NCI-H2196 (cell line): ENCODE results near the gene IL17C.

Experiments
- DNase-seq: peaks from one replicate; lab custom pipeline; 2025; ENCODE audit not compliant: unreplicated experiment; lab: John Stamatoyannopoulos, UW

The IL17C gene

DNA sequence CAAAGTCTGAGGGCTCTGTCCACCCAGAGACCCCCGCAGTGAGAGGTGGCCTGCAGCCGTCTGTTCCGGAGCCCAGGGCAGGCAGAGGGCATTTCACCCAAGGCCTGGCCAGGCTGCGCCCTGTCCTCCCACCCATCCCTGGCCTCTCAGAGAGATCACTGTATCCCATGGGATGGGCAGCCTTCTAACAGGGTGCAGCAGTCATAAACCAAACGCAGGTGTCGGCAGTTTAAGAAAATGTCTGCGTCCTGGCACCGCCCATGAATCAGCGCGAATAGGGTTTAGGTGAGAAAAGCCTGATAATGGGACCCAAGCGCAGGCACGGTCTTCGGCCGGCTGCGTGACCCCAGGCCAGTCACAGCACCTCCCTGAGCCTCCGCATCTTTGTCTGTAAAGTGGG, 7.1 kb downstream of the IL17C start:
- no peak for DNase-seq

DNA sequence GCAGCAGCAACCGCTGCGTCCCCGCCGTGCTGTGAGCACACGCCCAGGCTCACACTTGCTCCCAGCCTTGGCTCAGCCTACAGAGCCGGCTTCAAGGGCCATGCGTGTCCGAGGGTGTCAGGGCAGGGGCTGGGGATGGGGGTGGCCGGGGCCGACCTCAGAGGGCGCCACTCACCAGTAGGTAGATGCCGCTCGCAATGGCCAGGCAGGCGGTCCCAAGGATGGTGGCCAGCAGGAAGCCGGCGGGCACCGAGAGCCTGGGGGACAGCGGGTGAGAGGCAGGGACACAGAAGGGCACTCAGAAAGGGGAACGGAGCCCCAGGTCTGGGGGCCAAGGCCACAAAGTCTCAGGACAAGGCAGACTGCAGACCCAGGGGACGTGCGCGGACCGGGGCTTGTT, 7.6 kb downstream of the IL17C start:
- no peak for DNase-seq

DNA sequence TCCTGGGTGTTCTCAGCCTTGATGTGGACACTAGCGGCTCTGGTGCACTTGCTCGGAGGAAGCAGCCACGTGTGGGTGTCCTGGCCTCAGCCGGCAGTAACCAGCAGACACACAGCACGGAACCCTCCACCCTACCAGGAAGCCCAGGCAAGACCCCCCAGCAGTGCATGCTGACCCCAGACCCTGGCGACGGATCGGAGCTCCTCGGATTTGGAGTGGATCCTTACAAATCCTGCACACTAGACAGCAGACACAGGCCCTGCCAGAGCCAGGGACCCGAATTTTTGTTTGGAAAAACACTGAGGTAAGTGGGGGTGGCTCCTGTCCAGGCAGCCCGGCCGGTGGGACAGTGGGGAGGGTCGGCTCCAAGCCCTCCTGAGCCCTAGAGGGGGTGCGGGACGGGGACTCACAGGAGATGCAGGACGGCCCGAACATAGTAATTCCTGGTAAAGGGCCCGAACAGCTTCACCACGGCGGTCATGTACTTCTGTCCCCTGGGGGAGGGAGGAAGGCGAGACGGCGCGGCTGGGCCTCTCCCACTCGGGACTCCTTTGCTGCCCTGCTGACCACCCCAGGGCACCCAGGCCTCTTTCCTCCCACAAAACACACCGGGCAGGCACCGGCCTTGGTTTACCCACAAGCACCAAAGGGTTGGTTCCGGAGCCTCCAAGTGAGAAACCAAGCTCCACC, 8.1 kb downstream of the IL17C start:
- DNase-seq: no peak

DNA sequence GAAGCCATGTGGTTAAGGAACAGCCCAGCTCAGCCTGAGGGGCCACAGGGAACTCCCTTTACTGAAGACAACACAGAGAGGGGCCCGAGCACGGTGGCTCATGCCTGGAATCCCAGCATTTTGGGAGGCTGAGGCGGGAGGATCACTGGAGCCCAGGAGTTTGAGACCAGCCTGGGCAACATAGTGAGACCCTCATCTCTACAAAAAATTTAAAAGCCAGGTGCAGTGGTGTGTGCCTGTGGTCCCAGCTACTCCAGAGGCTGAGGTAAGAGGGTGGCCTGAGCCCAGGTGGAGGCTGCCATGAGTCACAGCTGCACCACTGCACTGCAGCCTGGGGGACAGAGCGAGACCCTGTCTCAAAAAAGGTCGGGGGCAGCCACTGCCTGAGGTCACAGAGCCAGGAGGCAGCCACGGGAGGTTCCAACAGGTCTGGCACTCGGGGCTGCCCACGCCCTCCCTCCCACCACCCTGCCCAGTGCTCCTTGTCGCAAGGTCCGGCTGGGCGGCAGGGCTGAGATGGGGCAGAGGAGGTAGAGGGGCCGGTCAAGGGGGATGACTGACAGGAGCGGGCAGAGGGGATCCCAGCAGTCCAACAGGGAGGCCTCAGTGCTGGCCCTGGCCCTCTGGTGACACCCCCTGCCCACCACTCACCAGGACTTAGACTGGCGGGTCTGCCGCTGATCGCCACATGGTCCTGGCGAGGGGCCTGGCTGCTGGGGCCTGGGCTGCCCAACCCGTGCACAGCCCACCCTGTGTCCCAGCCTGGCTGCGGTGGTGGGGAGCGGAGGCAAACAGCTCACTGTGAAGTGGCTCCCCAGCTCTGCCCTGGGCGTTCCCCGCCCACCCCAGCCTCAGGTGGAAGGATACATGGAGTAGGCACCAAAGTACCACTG, 9.1 kb downstream of the IL17C start:
- no peak for DNase-seq

DNA sequence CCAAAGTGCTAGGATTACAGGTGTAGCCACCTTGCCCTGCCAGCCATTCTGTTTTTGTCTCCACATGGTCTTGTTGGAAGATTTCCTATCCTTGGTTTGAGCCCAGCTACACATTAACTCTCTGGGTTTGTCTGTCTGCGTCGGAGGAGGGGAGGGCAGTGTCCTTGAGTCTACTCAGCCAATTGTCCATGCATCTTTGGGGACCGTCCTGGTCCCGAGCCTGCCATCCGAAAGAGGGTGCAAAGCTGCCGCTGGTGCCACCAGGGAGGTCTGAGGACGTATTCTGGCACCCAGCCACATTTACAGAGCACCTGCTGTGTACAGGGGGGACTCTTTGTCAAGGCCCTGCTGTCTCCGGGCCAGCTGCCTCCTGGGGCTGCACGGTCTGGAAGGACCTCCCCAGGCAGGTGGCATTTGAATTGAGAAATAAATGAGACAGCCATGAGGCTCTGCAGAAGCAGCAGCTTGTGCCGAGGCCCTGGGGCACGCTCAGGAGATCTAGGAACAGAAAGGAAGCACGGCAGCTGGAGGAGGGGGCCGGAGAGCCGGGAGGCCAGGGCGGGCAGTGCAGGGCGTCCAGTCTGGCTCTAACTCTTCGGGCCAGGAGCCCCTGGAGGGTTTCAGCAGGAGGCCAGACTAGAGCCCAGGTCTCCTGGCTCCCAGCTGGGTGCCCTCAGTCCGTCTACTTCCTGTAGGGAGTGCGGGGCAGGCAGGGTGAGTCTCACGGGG, 11.0 kb downstream of the IL17C start:
- peak; percentile 48 for DNase-seq

DNA sequence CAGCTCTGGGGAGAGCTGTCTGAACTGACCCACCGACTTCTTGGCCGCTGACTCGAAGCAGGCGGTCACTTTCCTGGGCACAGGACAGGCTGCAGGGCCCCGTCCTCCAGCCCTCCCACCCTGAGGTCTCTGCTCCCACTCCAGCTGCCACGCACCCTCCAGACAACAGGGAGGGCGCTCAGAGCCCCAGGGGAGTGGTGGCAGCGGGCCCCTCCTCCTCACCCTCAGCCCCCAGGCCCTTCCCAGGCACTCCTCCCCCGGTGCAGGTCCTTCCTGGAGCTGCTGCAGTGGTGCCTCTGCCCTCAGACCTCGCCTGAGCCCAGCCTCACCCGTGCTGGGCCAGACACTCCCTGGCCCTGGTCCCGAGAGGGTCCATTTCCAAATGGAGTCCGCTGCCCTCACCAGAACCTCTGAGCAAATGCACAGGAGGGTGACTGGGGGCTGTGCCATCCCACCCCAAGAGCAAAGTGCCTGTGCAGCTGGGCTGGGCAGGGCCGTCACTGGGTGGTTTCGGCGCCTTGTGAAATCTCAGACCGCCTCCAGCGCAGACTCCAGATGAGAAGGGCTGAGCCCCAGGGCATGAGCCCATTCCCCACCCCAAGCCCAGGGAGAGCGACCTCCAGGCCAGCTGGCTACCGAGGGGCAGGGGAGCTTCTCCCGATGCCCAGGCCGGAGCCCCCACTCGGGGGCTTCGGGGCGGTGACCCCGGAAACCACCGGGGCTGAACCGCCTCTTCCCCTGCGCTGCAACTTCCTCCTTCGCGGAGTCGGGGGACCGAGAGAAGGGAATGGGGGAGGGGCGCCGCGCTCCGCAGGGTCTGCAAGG, 11.8 kb downstream of the IL17C start:
- DNase-seq: no peak

DNA sequence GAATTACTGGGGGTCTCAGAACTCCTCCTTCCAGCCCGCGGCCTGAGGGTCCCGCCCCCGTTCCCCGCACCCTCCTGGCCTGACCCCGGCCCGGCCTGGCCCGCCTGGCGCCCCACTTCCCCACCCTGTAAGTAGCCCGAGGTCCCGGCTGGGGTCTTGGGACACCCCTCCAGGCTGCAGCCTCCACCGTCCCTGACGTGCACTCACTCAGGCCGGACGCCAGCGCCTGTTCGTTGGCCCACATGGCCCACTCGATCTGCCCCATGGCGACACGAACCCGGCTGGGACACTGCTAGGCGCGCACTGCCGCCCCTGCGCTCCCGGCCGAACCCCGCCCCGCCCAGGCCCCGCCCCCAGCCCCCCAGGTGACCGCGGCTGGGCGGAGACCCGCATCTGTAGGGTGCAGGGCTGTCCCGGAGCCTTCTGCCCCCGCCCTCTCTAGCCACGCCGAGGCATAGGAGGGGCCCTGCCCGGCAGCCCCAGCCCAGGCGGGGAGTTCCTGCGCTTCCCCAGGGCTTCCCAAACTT, 12.4 kb downstream of the IL17C start, which contains the start of gene CYBA:
CYBA (minus strand) TSS at position 305 of the 527 bp plus-strand sequence; CDS start at position 265, 40 bp downstream.
- DNase-seq: no peak

DNA sequence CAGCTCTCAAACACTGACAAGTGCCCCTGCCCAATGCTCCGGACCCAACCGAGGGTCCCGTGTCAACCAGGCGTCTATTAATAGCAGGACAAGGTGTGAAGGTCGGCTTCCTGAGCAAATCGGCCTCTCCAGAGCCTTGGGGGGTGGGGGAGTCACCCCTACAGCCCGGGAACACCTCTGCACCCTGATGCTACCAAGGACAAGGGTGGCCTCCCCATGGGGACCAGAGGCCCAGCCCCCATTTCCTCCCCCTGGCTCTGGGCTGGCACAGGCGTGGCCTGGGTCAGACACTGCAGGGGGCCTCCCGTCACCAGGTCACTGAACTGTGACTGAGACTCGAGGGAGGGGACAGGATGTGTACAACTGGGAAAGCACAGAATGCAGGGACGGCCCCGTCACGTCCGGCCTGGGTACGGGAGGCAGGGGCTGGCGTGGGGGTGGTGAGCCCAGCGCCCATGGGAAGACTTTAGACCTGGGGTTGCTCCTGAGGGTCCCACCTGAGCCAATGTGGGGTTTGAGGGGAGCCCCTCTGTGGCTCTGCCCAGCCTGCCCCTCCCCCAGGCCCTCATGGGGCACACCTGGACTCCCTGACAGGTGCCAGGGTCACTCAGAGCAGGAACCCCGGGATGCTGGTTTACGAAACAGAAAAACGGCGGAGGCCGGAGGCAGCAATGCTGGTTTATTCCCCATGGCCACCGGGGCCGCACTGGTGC, 13.1 kb downstream of the IL17C start:
- DNase-seq: no peak

DNA sequence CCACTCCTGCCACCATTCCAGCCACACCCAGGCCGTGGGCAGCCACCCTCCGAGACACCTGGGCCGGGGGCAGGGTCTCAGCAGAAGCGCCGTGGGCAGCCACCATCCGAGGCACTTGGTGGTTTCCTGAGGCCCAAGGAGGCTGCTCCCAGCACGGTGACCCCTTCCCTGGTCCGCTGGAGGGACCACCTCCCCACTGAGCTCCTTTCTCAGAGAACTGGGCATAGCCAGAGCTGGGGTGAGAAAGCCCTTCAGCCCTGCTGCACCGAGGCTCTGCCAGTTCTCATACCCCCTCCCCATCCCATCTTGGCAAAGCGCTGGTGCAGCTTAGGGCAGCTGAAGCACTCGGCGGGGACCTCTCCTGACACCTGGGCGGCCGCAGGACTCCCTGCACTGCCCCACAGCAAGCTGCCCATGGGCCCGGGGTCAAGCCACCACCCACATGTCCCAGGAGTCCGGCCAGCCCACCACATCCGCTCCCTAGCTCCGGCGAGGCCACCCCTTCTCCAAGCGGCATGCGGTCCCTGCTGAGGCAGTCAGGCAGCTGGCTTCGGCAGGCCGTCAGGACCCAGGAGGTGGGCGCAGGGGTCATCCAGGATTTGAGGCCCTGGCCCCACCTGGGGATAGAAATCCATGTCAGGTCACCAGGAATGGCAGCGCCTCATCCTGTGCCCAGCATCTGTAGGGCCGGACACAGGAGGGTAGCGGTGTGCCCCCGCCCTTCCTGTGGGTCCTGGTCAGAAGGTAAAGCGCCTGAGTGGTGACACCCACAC, 13.8 kb downstream of the IL17C start:
- no peak for DNase-seq

DNA sequence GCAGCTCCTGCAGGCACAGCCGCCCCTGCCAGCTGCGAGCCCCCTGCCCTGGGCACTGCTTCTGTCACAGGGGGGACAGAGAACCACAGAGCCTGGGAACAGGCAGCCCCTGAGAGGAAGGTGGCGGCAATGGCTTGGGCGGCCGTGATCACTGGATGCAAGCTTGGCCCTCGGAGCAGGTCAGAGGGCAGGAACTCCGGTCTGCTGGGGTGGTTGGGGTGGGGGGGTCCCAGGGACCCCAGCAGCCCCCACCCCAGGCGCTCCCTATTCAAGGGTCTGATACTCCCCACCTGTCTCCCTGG, 14.3 kb downstream of the IL17C start:
- no peak for DNase-seq

DNA sequence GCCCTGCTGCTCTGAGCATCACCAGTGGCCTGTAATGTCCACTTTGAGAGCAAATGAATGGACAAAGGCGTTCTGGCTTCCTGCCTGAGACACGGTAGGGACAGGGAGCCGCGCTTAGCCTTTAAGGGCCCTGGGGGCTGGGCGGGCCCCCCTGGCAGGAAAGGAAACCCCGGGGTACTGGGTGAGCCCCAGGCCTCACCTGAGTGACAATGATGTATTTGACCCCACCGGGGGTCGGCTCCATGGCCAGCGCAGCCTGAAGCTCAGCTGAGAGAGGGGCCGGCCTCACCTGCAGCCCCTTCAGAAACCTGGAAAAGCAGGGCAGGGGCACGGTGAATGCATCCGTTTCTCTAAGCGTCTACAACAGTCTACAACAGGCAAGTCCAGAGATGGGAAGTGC, 14.7 kb downstream of the IL17C start:
- no peak for DNase-seq

DNA sequence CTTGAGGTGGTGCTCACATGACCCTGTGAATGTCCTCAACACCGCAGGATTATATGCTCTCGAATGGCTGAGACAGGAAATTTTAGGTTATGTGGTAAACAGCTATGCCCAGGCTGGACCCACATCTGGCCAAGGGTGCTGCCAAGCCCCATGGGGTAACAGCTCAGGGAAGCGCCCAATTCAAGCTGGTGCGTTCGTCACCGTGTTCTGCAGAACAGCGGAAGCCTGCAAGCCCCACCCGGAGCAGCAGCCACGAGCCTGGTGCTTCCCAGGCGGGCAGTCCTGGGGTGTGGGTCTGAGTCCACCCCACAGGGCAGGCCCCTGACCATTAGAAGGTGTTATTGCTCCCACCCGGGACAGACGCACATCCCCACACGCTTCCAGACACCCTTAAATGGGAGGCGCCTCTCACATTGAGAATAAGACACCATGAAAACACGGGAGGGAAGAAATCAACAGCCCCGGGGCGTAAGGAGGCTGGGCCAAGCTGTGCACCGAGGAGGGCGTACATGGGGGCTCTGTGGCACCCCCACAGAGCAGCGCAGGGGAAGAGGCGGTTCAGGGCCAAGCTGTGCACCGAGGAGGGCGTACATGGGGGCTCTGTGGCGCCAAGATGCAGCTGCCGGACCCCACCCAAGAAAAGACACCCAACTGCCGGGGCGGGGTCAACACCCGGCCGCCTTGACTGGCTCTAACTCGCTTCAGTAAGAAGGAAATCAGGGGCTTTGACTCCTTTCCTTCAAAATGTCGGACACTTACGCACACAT, 15.4 kb downstream of the IL17C start:
- DNase-seq: no peak

DNA sequence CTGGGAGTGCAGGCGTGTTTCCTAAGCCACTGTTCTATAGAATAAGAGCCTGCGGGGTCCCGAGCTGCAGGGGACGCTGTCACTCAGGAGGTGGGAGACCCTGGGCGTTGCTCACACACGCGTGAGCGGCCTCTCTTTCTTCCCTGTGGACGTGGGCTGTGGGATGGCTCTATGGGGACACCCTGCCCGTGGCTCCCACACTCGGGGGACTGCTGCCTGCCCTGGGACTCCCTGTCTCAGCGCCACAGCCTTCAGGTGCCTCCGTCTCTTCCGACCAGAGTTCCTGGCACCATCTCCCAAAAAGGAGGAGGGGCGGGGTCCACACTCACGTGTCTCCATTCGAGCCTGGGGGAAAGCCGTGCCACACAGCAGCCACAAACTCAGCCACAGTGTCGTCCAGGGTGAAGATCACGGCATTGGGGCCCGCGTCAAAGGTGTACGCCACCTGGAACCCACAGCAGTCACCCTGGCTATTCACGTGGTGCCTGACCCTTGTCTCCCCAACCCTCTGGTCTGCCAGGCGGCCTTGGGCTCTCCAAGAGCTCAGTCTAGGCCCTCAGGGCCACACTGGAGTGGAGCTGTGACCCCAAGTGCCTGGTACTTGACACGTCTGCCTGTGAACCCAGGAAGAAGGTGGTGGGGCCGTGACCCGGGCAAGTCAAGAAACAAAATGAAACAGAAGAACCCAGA, 16.1 kb downstream of the IL17C start:
- no peak for DNase-seq

DNA sequence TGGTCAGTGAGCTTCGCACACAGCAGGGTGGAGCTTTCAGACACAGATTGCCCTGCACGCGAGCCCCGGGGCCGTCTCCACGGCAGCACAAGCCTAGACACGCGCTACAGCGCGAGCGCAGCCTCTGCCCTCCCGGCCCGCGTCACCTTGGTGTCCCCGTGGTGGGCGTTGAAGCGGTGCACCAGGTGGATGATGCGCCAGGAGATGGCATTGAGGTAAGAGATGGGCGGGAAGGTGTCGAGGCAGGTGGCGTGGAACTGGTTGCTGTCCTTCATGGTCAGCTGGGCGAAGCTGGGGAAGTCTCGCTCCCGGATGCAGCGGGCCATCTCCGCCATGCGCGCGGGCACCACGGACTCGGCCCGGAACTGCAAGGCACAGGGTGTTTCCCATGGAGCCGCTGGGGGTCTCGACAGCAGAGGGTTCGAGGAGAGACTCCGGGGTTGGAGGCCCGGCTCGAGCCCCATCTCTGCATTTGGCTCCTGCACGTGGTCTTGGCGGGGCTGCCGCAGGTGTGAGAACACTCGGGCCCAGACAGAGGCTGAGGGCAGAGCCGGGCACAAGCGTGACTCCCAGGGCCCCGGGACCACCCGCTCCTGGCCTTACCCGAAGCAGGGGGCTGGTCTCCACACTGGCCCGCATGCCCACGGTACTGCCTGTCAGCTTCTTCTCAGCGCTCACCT, 16.8 kb downstream of the IL17C start:
- DNase-seq: no peak

DNA sequence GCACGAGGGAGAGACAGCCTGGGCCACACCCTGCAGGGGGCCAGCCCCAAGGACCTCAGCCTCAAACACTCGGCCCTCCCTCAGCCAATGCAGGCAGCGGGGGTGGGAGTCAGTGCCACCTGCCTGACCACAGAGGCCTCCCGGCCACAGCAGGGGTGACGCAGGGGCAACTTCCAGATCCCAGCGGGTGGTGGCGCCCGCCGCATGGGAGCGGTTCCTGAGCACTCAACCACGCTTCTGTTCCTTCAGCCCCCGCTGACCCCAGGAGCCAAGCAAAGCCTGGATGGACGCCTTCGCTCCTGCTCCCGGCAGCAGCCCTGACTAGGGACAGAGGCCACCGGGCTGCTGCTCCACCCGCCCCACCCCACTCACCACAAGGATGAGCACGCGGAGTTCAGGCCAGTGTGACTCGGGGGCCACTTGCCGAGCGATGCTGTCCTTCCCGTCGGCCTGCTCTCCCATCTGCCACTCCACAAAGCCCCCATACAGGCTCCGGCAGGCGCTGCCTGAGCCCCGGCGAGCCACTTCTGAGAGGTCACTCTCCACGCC, 17.4 kb downstream of the IL17C start:
- no peak for DNase-seq

DNA sequence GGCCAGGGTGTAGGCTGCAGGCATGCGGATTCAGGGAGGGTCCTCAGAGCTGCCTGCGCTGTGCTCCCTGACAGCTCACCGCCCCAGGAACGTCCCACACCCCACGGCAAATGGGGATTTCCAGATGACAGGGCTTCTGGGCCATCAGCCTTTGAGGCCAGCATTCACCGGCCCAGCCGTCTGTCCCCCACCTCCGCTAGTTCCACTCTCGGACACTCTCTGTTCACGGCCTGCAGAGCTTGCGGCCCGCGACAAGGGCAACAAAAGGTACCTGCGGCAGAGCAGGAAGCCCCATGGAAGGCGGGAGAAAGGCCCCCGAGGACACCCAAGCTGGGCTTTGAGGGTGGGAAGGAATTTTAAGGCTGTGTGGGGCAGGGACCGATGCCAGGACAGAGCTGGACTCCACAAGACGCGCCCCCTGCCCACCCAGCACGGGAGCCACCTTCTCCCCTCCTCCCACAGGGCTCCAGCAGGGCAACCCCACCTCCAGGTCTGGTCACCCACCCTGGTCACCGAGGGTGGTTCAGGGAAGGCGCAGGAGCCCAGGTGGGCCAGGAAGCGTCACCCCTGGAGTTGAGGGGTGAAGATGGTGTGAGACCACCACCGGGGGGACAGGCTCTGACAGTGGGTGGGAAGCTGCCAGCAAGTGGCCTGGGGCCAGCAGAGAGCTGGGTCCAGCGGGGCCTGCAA, 18.1 kb downstream of the IL17C start:
- no peak for DNase-seq

DNA sequence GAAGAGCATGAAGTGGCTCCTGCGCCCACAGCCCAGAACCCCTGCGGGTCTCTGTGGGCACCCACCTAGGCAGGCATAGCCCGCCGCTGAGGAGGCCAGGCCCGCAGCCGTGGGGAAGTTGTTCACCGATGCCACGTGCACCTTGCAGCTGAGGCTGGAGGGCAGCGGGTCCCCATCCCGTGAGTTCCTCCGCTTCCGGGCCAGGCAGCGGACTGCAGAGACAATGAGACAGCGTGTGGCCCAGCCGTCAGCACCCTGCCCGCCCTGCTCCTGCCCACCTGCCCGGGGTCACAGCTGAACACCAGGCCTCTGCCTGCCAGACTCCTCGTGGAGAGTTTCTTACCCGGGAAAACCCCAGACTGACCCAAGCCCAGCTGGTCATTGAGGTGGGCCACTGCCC, 19.0 kb downstream of the IL17C start:
- no peak for DNase-seq
